ENCODE results near the gene DNPEP.

Gene DNPEP

GRCh38 chr2:219369447-219369861, 18.3 kb downstream of the DNPEP start:
- TF ChIP-seq TAF1 (IDR thresholded peaks at IDR 0.05; ENCODE audit: low read depth, low read length) (no peak), SPI1 (IDR thresholded peaks at IDR 0.05; ENCODE audit: low read depth, low read length) (no peak), POLR2A (IDR thresholded peaks at IDR 0.05; ENCODE audit: low read depth, low read length) (no peak), POLR2AphosphoS5 (IDR thresholded peaks at IDR 0.05; ENCODE audit: low read depth, low read length) (no peak), PAX5 (IDR thresholded peaks at IDR 0.05; ENCODE audit: insufficient read depth, low read length, severe bottlenecking) (no peak), POU2F2 (IDR thresholded peaks at IDR 0.05; ENCODE audit: low read depth, low read length) (no peak)
- no peak for FAIRE-seq

GRCh38 chr2:219368690-219369191, 19.0 kb downstream of the DNPEP start:
- DNase-seq (ENCODE audit: insufficient read length, low spot score) = no peak
- no peak for FAIRE-seq
- TF ChIP-seq POU2F2 (IDR thresholded peaks at IDR 0.05; ENCODE audit: low read depth, low read length) (no peak), POLR2AphosphoS5 (IDR thresholded peaks at IDR 0.05; ENCODE audit: low read depth, low read length) (no peak), SPI1 (IDR thresholded peaks at IDR 0.05; ENCODE audit: low read depth, low read length) (no peak), PAX5 (IDR thresholded peaks at IDR 0.05; ENCODE audit: insufficient read depth, low read length, severe bottlenecking) (no peak), POLR2A (IDR thresholded peaks at IDR 0.05; ENCODE audit: low read depth, low read length) (no peak), TAF1 (IDR thresholded peaks at IDR 0.05; ENCODE audit: low read depth, low read length) (no peak)

More at GRCh38 chr2:219369447-219369861, 18.3 kb downstream of the DNPEP start:
- no peak for DNase-seq (ENCODE audit: insufficient read length, low spot score)

- FAIRE-seq = peak; percentile 94
- TF ChIP-seq TAF1 (IDR thresholded peaks at IDR 0.05; ENCODE audit: low read depth, low read length) (no peak), SPI1 (IDR thresholded peaks at IDR 0.05; ENCODE audit: low read depth, low read length) (peak; percentile 80)
- DNase-seq (ENCODE audit: insufficient read length, low spot score) = no peak
These were observed 25.1 kb downstream of the DNPEP start for GRCh38 chr2:219362524-219363164.

GRCh38 chr2:219362072-219362471, 25.6 kb downstream of the DNPEP start:
- FAIRE-seq (peak; percentile 64), DNase-seq (ENCODE audit: insufficient read length, low spot score) (no peak)
- TF ChIP-seq TAF1 (IDR thresholded peaks at IDR 0.05; ENCODE audit: low read depth, low read length) = no peak

- DNase-seq (ENCODE audit: insufficient read length, low spot score) = peak; percentile 23
- FAIRE-seq = no peak
- no peak for TF ChIP-seq POLR2A (IDR thresholded peaks at IDR 0.05; ENCODE audit: low read depth, low read length)
- no peak for TF ChIP-seq TAF1 (IDR thresholded peaks at IDR 0.05; ENCODE audit: low read depth, low read length)
- TF ChIP-seq PAX5 (IDR thresholded peaks at IDR 0.05; ENCODE audit: insufficient read depth, low read length, severe bottlenecking) = no peak
- TF ChIP-seq POU2F2 (IDR thresholded peaks at IDR 0.05; ENCODE audit: low read depth, low read length) = no peak
- TF ChIP-seq SPI1 (IDR thresholded peaks at IDR 0.05; ENCODE audit: low read depth, low read length) = no peak
- no peak for TF ChIP-seq POLR2AphosphoS5 (IDR thresholded peaks at IDR 0.05; ENCODE audit: low read depth, low read length)
These were observed 29.3 kb downstream of the DNPEP start for GRCh38 chr2:219358170-219359075.

- DNase-seq (ENCODE audit: insufficient read length, low spot score) (no peak), FAIRE-seq (no peak)
- no peak for TF ChIP-seq PAX5 (IDR thresholded peaks at IDR 0.05; ENCODE audit: insufficient read depth, low read length, severe bottlenecking)
- no peak for TF ChIP-seq POLR2A (IDR thresholded peaks at IDR 0.05; ENCODE audit: low read depth, low read length)
- no peak for TF ChIP-seq POU2F2 (IDR thresholded peaks at IDR 0.05; ENCODE audit: low read depth, low read length)
- TF ChIP-seq POLR2AphosphoS5 (IDR thresholded peaks at IDR 0.05; ENCODE audit: low read depth, low read length) = no peak
- no peak for TF ChIP-seq TAF1 (IDR thresholded peaks at IDR 0.05; ENCODE audit: low read depth, low read length)
- no peak for TF ChIP-seq SPI1 (IDR thresholded peaks at IDR 0.05; ENCODE audit: low read depth, low read length)
These were observed 30.9 kb downstream of the DNPEP start for GRCh38 chr2:219356834-219357233.

- DNase-seq (ENCODE audit: insufficient read length, low spot score) (no peak), FAIRE-seq (no peak)
- TF ChIP-seq POLR2AphosphoS5 (IDR thresholded peaks at IDR 0.05; ENCODE audit: low read depth, low read length) (no peak), POLR2A (IDR thresholded peaks at IDR 0.05; ENCODE audit: low read depth, low read length) (no peak), TAF1 (IDR thresholded peaks at IDR 0.05; ENCODE audit: low read depth, low read length) (no peak), SPI1 (IDR thresholded peaks at IDR 0.05; ENCODE audit: low read depth, low read length) (no peak), PAX5 (IDR thresholded peaks at IDR 0.05; ENCODE audit: insufficient read depth, low read length, severe bottlenecking) (no peak), POU2F2 (IDR thresholded peaks at IDR 0.05; ENCODE audit: low read depth, low read length) (no peak)
These were observed 33.1 kb downstream of the DNPEP start for GRCh38 chr2:219354582-219354981.

GRCh38 chr2:219353129-219353528, 34.6 kb downstream of the DNPEP start:
- TF ChIP-seq PAX5 (IDR thresholded peaks at IDR 0.05; ENCODE audit: insufficient read depth, low read length, severe bottlenecking) (no peak), POLR2AphosphoS5 (IDR thresholded peaks at IDR 0.05; ENCODE audit: low read depth, low read length) (no peak), POLR2A (IDR thresholded peaks at IDR 0.05; ENCODE audit: low read depth, low read length) (no peak), POU2F2 (IDR thresholded peaks at IDR 0.05; ENCODE audit: low read depth, low read length) (no peak), SPI1 (IDR thresholded peaks at IDR 0.05; ENCODE audit: low read depth, low read length) (no peak), TAF1 (IDR thresholded peaks at IDR 0.05; ENCODE audit: low read depth, low read length) (no peak)
- no peak for FAIRE-seq

GRCh38 chr2:219352448-219353023, 35.2 kb downstream of the DNPEP start:
- DNase-seq (ENCODE audit: insufficient read length, low spot score) = peak; percentile 47
- TF ChIP-seq POU2F2 (IDR thresholded peaks at IDR 0.05; ENCODE audit: low read depth, low read length) (no peak), SPI1 (IDR thresholded peaks at IDR 0.05; ENCODE audit: low read depth, low read length) (no peak), TAF1 (IDR thresholded peaks at IDR 0.05; ENCODE audit: low read depth, low read length) (no peak), POLR2AphosphoS5 (IDR thresholded peaks at IDR 0.05; ENCODE audit: low read depth, low read length) (no peak), POLR2A (IDR thresholded peaks at IDR 0.05; ENCODE audit: low read depth, low read length) (no peak), PAX5 (IDR thresholded peaks at IDR 0.05; ENCODE audit: insufficient read depth, low read length, severe bottlenecking) (no peak)
- peak; percentile 16 for FAIRE-seq

More at GRCh38 chr2:219353129-219353528, 34.6 kb downstream of the DNPEP start:
- DNase-seq (ENCODE audit: insufficient read length, low spot score) = no peak
